Astrocyte (in vitro differentiated cells and primary cell): ENCODE measurements around the gene OPCML. TPM values are rescaled to one million over a fixed set of nuclear protein-coding genes. Genes with fewer than 3 reads are reported as not detected.

Source experiments
- DNase-seq: peaks from one replicate; pipeline ENCODE4 v3.0.0-alpha.2; 2010; ENCODE audit warnings: low read depth
- FAIRE-seq: peaks from 2 replicates; lab custom pipeline; 2011; peaks lifted over from hg19 to GRCh38; lab: Jason Lieb, UNC
- H2AFZ ChIP-seq: 2 replicates; pipeline ENCODE4 v1.6.0; 2012; ENCODE audit warnings: low read depth, low read length, inconsistent platforms
- H3K27ac ChIP-seq: 2 replicates; pipeline ENCODE4 v1.5.1; 2011; ENCODE audit warnings: low read depth, low read length, inconsistent platforms
- H3K27me3 ChIP-seq: 2 replicates; pipeline ENCODE4 v1.6.0; 2011; ENCODE audit warnings: low read length, inconsistent platforms; ENCODE audit not compliant: insufficient read depth
- H3K36me3 ChIP-seq: 2 replicates; pipeline ENCODE4 v1.5.1; 2011; ENCODE audit warnings: low read length, inconsistent platforms; ENCODE audit not compliant: insufficient read depth
- H3K4me1 ChIP-seq: 2 replicates; pipeline ENCODE4 v1.5.1; 2011; ENCODE audit warnings: low read length, inconsistent platforms; ENCODE audit not compliant: insufficient read depth
- H3K4me2 ChIP-seq: 2 replicates; pipeline ENCODE4 v1.6.0; 2012; ENCODE audit warnings: low read length, inconsistent platforms
- H3K4me3 ChIP-seq: 2 replicates; pipeline ENCODE4 v1.5.1; 2011; ENCODE audit warnings: low read depth, mild to moderate bottlenecking, low read length, inconsistent platforms; ENCODE audit not compliant: insufficient read depth
- H3K79me2 ChIP-seq: 2 replicates; pipeline ENCODE4 v1.6.0; 2012; ENCODE audit warnings: mild to moderate bottlenecking, low read length, inconsistent platforms; ENCODE audit not compliant: insufficient read depth
- H3K9ac ChIP-seq: 2 replicates; pipeline ENCODE4 v1.6.0; 2012; ENCODE audit warnings: mild to moderate bottlenecking, low read length, inconsistent platforms
- H3K9me3 ChIP-seq: 2 replicates; pipeline ENCODE4 v1.5.1; 2012; ENCODE audit warnings: low read depth, mild to moderate bottlenecking, low read length, inconsistent platforms; ENCODE audit not compliant: insufficient read depth
- H4K20me1 ChIP-seq: 2 replicates; pipeline ENCODE4 v1.6.0; 2012; ENCODE audit warnings: low read length, inconsistent platforms; ENCODE audit not compliant: insufficient read depth
- H3K27ac Mint-ChIP-seq: one replicate; pipeline ENCODE4 v1.8.0; 2021; ENCODE audit warnings: mild to moderate bottlenecking, mixed read lengths; ENCODE audit not compliant: unreplicated experiment
- H3K27me3 Mint-ChIP-seq: one replicate; pipeline ENCODE4 v1.8.0; 2021; ENCODE audit warnings: low read depth, mixed read lengths; ENCODE audit not compliant: unreplicated experiment
- H3K36me3 Mint-ChIP-seq: one replicate; pipeline ENCODE4 v1.8.0; 2021; ENCODE audit warnings: low read depth, mixed read lengths; ENCODE audit not compliant: unreplicated experiment
- H3K4me1 Mint-ChIP-seq: one replicate; pipeline ENCODE4 v1.8.0; 2021; ENCODE audit warnings: low read depth, mixed read lengths; ENCODE audit not compliant: unreplicated experiment
- H3K4me3 Mint-ChIP-seq: one replicate; pipeline ENCODE4 v1.8.0; 2021; ENCODE audit warnings: mild to moderate bottlenecking, moderate library complexity, mixed read lengths; ENCODE audit not compliant: unreplicated experiment
- H3K9me3 Mint-ChIP-seq: one replicate; pipeline ENCODE4 v1.8.0; 2021; ENCODE audit warnings: mild to moderate bottlenecking, mixed read lengths; ENCODE audit not compliant: unreplicated experiment
- CTCF ChIP-seq: IDR thresholded peaks from 2 replicates; pipeline ENCODE4 v1.5.1; 2011; ENCODE audit warnings: low read depth, mild to moderate bottlenecking, inconsistent platforms, low read length, moderate library complexity; ENCODE audit not compliant: insufficient read depth
- EZH2 ChIP-seq: IDR thresholded peaks from 2 replicates; pipeline ENCODE4 v1.6.1; 2012; ENCODE audit warnings: mild to moderate bottlenecking, low read length, inconsistent platforms; ENCODE audit not compliant: insufficient read depth
- total RNA-seq: library from RNA; stranded (reverse); gene quantifications from 2 replicates; pipeline ENCODE4 v1.2.1, GENCODE V29; 2021

The OPCML gene
- total RNA-seq, 1 donor from 2014 or later: 7.9 TPM

- Histone ChIP-seq H3K9ac (no peak overlapping the region), H3K36me3 (no peaks in the 10 kb centered on the region), H4K20me1 (no peaks in the 10 kb centered on the region), H3K4me1 (no peaks in the 10 kb centered on the region), H3K79me2 (no peaks in the 10 kb centered on the region), H2AFZ (no peak overlapping the region), H3K4me2 (no peak overlapping the region), H3K9me3 (no peaks in the 10 kb centered on the region), H3K4me3 (no peak overlapping the region), H3K27ac (no peak overlapping the region), H3K27me3 (no peaks in the 10 kb centered on the region)
- FAIRE-seq (no peak), DNase-seq (no peak)
- TF ChIP-seq EZH2: no peak
- no peak for TF ChIP-seq CTCF
- H3K4me1 Mint-ChIP-seq: no peaks in the 10 kb centered on the region
- no peak overlapping the region for H3K4me3 Mint-ChIP-seq
- H3K9me3 Mint-ChIP-seq: peaks cover 3% of the 10 kb centered on the region
- H3K27me3 Mint-ChIP-seq: peaks cover 14% of the 10 kb centered on the region
- H3K36me3 Mint-ChIP-seq: no peaks in the 10 kb centered on the region
- H3K27ac Mint-ChIP-seq: no peak overlapping the region
Measured at GRCh38 chr11:133388975-133389568, 143.2 kb downstream of the OPCML start.

DNA sequence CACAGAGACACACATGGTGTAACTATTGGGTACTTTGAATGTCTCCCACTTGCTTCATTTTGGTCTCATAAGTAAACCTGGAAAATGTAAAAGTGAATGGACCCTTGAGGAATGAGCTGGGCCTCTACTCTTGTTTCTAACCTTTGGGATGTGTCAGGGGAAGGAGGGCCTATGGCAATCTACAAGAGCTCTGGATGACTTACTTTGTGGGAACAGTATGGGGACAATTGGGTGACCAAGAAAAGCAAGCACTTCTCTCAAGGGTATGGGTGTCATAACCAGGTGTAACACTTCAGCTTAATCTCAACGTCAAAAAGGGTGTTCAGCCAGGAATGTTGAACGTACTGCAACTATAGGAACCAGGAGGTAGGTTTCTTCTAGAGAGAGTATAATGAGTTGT, 144.0 kb downstream of the OPCML start:
- H3K4me1 ChIP-seq: no peaks in the 10 kb centered on the region
- Mint-ChIP-seq H3K27me3 (peaks cover 14% of the 10 kb centered on the region), H3K27ac (no peak overlapping the region), H3K9me3 (no peaks in the 10 kb centered on the region), H3K36me3 (no peaks in the 10 kb centered on the region), H3K4me1 (no peaks in the 10 kb centered on the region), H3K4me3 (no peak overlapping the region)
- no peak overlapping the region for H3K9ac ChIP-seq
- no peaks in the 10 kb centered on the region for H3K9me3 ChIP-seq
- H4K20me1 ChIP-seq: no peaks in the 10 kb centered on the region
- no peaks in the 10 kb centered on the region for H3K36me3 ChIP-seq
- no peak overlapping the region for H3K4me2 ChIP-seq
- H3K4me3 ChIP-seq: no peak overlapping the region
- no peak overlapping the region for H2AFZ ChIP-seq
- H3K27me3 ChIP-seq: no peaks in the 10 kb centered on the region
- no peaks in the 10 kb centered on the region for H3K79me2 ChIP-seq
- H3K27ac ChIP-seq: no peak overlapping the region
- DNase-seq (no peak), FAIRE-seq (no peak)
- TF ChIP-seq CTCF: no peak
- TF ChIP-seq EZH2: no peak

DNA sequence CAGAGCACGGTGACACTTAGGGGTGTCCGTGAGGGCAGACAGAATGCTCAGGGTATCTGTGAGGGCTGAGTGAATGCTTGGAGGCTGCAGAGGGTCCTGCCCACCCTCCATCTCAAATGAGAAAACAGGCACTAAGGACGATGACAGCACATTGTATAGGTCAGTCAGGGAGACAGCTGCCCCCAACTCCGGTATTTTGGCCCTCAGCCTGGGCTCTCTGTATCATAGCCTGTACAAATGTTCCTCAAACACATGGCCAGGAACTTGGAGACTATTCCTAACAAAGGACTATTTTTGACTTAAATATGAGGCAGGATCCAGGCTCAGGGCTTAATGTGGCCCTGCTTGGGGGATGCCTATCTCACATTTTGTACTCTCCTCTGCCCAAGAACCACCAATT, 145.4 kb downstream of the OPCML start:
- H3K27me3 ChIP-seq: no peaks in the 10 kb centered on the region
- Mint-ChIP-seq H3K9me3 (no peaks in the 10 kb centered on the region), H3K36me3 (no peaks in the 10 kb centered on the region), H3K27me3 (peaks cover 21% of the 10 kb centered on the region), H3K4me3 (no peak overlapping the region), H3K4me1 (no peaks in the 10 kb centered on the region), H3K27ac (no peak overlapping the region)
- no peaks in the 10 kb centered on the region for H3K36me3 ChIP-seq
- no peak overlapping the region for H3K9ac ChIP-seq
- no peak for DNase-seq
- no peak overlapping the region for H3K27ac ChIP-seq
- H4K20me1 ChIP-seq: no peaks in the 10 kb centered on the region
- FAIRE-seq: no peak
- no peak overlapping the region for H3K4me2 ChIP-seq
- no peak for TF ChIP-seq EZH2
- no peak for TF ChIP-seq CTCF
- H2AFZ ChIP-seq: no peak overlapping the region
- H3K4me3 ChIP-seq: no peak overlapping the region
- no peaks in the 10 kb centered on the region for H3K4me1 ChIP-seq
- H3K79me2 ChIP-seq: no peaks in the 10 kb centered on the region
- H3K9me3 ChIP-seq: no peaks in the 10 kb centered on the region
